HepG2 (cell line): ENCODE data around the gene SLBP. TPM values are rescaled to one million over a fixed set of nuclear protein-coding genes. Genes with fewer than 3 reads are reported as not detected.

Experiments
- AGO2 ChIP-seq: fragments of 200-400 bp; formaldehyde crosslinking; optimal IDR thresholded peaks from 2 replicates; pipeline ENCODE3; 2017; ENCODE audit warnings: mild to moderate bottlenecking, low read depth, low read length, moderate library complexity
- HMG20A ChIP-seq: IDR thresholded peaks from 2 replicates; pipeline ENCODE4 v1.6.1; 2016; ENCODE audit warnings: borderline replicate concordance
- KAT8 ChIP-seq: IDR thresholded peaks from 2 replicates; pipeline ENCODE4 v1.6.1; 2016; ENCODE audit warnings: missing genetic modification reagents, missing compliant biosample characterization
- MAFF ChIP-seq: IDR thresholded peaks from 2 replicates; pipeline ENCODE4 v1.6.1; 2011; ENCODE audit warnings: low read depth, low read length, improper control_type of control experiment
- MAZ ChIP-seq, 2 experiments: sonication (generic) in 1 of 2; formaldehyde crosslinking in 1 of 2; IDR thresholded peaks; 2 replicates each; pipeline versions ENCODE4 v1.5.0 to v1.6.1; 2012 to 2020; ENCODE audit warnings: low read depth in 2 of 2, mild to moderate bottlenecking in 2 of 2, borderline replicate concordance in 1 of 2, improper control_type of control experiment in 1 of 2, low read length in 1 of 2, missing genetic modification reagents in 1 of 2, moderate library complexity in 1 of 2
- MTA1 ChIP-seq: sonication (generic); formaldehyde crosslinking; IDR thresholded peaks from 2 replicates; pipeline ENCODE4 v1.4.0; 2020; ENCODE audit warnings: missing genetic modification reagents, mild to moderate bottlenecking, borderline replicate concordance
- NKX3-1 ChIP-seq: sonication (generic); formaldehyde crosslinking; IDR thresholded peaks from 2 replicates; pipeline ENCODE4 v1.5.0; 2020; ENCODE audit warnings: missing genetic modification reagents
- PATZ1 ChIP-seq: sonication (generic); formaldehyde crosslinking; IDR thresholded peaks from 2 replicates; pipeline ENCODE4 v1.4.0; 2020; ENCODE audit warnings: missing genetic modification reagents
- RFX5 ChIP-seq: IDR thresholded peaks from 2 replicates; pipeline ENCODE4 v1.6.1; 2011; ENCODE audit warnings: low read depth, low read length, improper control_type of control experiment
- ZBTB7A ChIP-seq: sonication (generic); formaldehyde crosslinking; IDR thresholded peaks from 2 replicates; pipeline ENCODE4 v1.8.0; 2022; ENCODE audit warnings: mild to moderate bottlenecking, missing genetic modification reagents
- ZFP82 ChIP-seq: sonication (generic); formaldehyde crosslinking; IDR thresholded peaks from 2 replicates; pipeline ENCODE4 v1.5.1; 2020; ENCODE audit warnings: mild to moderate bottlenecking, missing genetic modification reagents, borderline replicate concordance
- ZFY ChIP-seq: sonication (generic); formaldehyde crosslinking; IDR thresholded peaks from 2 replicates; pipeline ENCODE4 v1.4.0; 2020; ENCODE audit warnings: missing genetic modification reagents
- ZNF205 ChIP-seq: IDR thresholded peaks from 2 replicates; pipeline ENCODE4 v1.6.1; 2018; ENCODE audit warnings: missing biosample characterization, missing genetic modification reagents
- ZNF282 ChIP-seq: fragments of 450-650 bp; IDR thresholded peaks from 2 replicates; pipeline ENCODE4 v1.6.1; 2018; ENCODE audit not compliant: partially characterized antibody
- ZNF451 ChIP-seq: sonication (generic); formaldehyde crosslinking; IDR thresholded peaks from 2 replicates; pipeline ENCODE4 v1.5.0; 2020; ENCODE audit warnings: mild to moderate bottlenecking, missing genetic modification reagents
- ZNF672 ChIP-seq: sonication (generic); formaldehyde crosslinking; IDR thresholded peaks from 2 replicates; pipeline ENCODE4 v1.8.1; 2022; ENCODE audit warnings: missing genetic modification reagents
- polyA plus RNA-seq, 8 experiments: library from polyadenylated mRNA; depleted of rRNA in 3 of 8; stranded (reverse) in 7 of 8; unstranded in 1 of 8; fragments of >200 nt; fragmentation: Illumina TruSeq in 4 of 8; extraction: Trizol in 4 of 8; gene quantifications; 2 replicates each; pipeline versions ENCODE4 v1.2.1 to v1.2.3, GENCODE V29; 2011 to 2016; ENCODE audit warnings: low read depth in 4 of 8, missing spikeins in 1 of 8, mixed read lengths in 1 of 8; ENCODE audit not compliant: insufficient read depth in 1 of 8
- total RNA-seq, 5 experiments: library from RNA; depleted of rRNA; stranded (reverse); fragments of >200 nt; fragmentation: Illumina TruSeq; extraction: Trizol; gene quantifications; 2 replicates each; pipeline ENCODE4 v1.2.3, GENCODE V29; 2016; ENCODE audit warnings: low read depth in 1 of 5
- TF ChIP-seq, protein P1 (sequence below): sonication (generic); formaldehyde crosslinking; IDR thresholded peaks from 2 replicates; pipeline ENCODE4 v1.5.1; 2020; ENCODE audit warnings: missing genetic modification reagents, mild to moderate bottlenecking, borderline replicate concordance
- TF ChIP-seq, protein P2 (sequence below): sonication (generic); formaldehyde crosslinking; IDR thresholded peaks from 2 replicates; pipeline ENCODE4 v1.4.0; 2020; ENCODE audit warnings: missing genetic modification reagents, borderline replicate concordance
- TF ChIP-seq, protein P3 (sequence below): sonication (generic); formaldehyde crosslinking; conservative IDR thresholded peaks from 2 replicates; pipeline ENCODE4 v1.4.0; 2020; ENCODE audit warnings: missing genetic modification reagents
- TF ChIP-seq, protein P4 (sequence below): sonication (generic); formaldehyde crosslinking; IDR thresholded peaks from 2 replicates; pipeline ENCODE4 v1.4.0; 2020; ENCODE audit warnings: missing genetic modification reagents, mild to moderate bottlenecking, borderline replicate concordance

Gene SLBP
- total and polyA plus RNA-seq, 2 of the 13 experiments (the other 11 are each of a cell fraction or from before 2014, with no cell fraction given), result 43.9 to 104 TPM

- TF ChIP-seq, protein P1, sequence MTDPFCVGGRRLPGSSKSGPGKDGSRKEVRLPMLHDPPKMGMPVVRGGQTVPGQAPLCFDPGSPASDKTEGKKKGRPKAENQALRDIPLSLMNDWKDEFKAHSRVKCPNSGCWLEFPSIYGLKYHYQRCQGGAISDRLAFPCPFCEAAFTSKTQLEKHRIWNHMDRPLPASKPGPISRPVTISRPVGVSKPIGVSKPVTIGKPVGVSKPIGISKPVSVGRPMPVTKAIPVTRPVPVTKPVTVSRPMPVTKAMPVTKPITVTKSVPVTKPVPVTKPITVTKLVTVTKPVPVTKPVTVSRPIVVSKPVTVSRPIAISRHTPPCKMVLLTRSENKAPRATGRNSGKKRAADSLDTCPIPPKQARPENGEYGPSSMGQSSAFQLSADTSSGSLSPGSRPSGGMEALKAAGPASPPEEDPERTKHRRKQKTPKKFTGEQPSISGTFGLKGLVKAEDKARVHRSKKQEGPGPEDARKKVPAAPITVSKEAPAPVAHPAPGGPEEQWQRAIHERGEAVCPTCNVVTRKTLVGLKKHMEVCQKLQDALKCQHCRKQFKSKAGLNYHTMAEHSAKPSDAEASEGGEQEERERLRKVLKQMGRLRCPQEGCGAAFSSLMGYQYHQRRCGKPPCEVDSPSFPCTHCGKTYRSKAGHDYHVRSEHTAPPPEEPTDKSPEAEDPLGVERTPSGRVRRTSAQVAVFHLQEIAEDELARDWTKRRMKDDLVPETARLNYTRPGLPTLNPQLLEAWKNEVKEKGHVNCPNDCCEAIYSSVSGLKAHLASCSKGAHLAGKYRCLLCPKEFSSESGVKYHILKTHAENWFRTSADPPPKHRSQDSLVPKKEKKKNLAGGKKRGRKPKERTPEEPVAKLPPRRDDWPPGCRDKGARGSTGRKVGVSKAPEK, result no peak
- 0 out of 2 replicates have a peak, but pooled peaks have one; percentile 28 for TF ChIP-seq KAT8
- TF ChIP-seq, protein P2, sequence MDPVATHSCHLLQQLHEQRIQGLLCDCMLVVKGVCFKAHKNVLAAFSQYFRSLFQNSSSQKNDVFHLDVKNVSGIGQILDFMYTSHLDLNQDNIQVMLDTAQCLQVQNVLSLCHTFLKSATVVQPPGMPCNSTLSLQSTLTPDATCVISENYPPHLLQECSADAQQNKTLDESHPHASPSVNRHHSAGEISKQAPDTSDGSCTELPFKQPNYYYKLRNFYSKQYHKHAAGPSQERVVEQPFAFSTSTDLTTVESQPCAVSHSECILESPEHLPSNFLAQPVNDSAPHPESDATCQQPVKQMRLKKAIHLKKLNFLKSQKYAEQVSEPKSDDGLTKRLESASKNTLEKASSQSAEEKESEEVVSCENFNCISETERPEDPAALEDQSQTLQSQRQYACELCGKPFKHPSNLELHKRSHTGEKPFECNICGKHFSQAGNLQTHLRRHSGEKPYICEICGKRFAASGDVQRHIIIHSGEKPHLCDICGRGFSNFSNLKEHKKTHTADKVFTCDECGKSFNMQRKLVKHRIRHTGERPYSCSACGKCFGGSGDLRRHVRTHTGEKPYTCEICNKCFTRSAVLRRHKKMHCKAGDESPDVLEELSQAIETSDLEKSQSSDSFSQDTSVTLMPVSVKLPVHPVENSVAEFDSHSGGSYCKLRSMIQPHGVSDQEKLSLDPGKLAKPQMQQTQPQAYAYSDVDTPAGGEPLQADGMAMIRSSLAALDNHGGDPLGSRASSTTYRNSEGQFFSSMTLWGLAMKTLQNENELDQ (CRISPR knock-in tag), result no peak
- TF ChIP-seq ZFY (CRISPR knock-in tag), result 0 out of 2 replicates have a peak, but pooled peaks have one; percentile 30
- TF ChIP-seq ZBTB7A, result peak; percentile 44; the same call in 1 of the 2 replicates
- peak; percentile 34; the same call in 1 of the 2 replicates for TF ChIP-seq MTA1 (CRISPR knock-in tag)
- no peak for TF ChIP-seq ZNF205
- TF ChIP-seq HMG20A (CRISPR knock-in tag), result no peak
- TF ChIP-seq, protein P3, sequence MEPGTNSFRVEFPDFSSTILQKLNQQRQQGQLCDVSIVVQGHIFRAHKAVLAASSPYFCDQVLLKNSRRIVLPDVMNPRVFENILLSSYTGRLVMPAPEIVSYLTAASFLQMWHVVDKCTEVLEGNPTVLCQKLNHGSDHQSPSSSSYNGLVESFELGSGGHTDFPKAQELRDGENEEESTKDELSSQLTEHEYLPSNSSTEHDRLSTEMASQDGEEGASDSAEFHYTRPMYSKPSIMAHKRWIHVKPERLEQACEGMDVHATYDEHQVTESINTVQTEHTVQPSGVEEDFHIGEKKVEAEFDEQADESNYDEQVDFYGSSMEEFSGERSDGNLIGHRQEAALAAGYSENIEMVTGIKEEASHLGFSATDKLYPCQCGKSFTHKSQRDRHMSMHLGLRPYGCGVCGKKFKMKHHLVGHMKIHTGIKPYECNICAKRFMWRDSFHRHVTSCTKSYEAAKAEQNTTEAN, result no peak
- no peak for TF ChIP-seq ZFP82 (CRISPR knock-in tag)
- peak; percentile 38 for TF ChIP-seq AGO2
- no peak for TF ChIP-seq MAZ (IDR thresholded peaks at IDR 0.05; ENCODE audit: borderline replicate concordance, low read depth, low read length)
- TF ChIP-seq MAZ (CRISPR knock-in tag; IDR thresholded peaks at IDR 0.05; ENCODE audit: low read depth), result 0 out of 2 replicates have a peak, but pooled peaks have one; percentile 36
- TF ChIP-seq PATZ1 (CRISPR knock-in tag), result 0 out of 2 replicates have a peak, but pooled peaks have one; percentile 15
- TF ChIP-seq, protein P4, sequence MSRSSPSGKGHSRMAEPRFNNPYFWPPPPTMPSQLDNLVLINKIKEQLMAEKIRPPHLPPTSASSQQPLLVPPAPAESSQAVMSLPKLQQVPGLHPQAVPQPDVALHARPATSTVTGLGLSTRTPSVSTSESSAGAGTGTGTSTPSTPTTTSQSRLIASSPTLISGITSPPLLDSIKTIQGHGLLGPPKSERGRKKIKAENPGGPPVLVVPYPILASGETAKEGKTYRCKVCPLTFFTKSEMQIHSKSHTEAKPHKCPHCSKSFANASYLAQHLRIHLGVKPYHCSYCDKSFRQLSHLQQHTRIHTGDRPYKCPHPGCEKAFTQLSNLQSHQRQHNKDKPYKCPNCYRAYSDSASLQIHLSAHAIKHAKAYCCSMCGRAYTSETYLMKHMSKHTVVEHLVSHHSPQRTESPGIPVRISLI (CRISPR knock-in tag), result no peak
- 0 out of 2 replicates have a peak, but pooled peaks have one; percentile 62 for TF ChIP-seq ZNF451 (CRISPR knock-in tag)
- TF ChIP-seq ZNF672, result no peak
- TF ChIP-seq NKX3-1, result no peak
- no peak for TF ChIP-seq ZNF282
- TF ChIP-seq RFX5, result no peak
- TF ChIP-seq MAFF, result no peak
Measured at GRCh38 chr4:1759818-1760223, 47.7 kb upstream of the SLBP start (continued).
